ENCODE measurements around the gene TMEM61. TPM values are rescaled to one million over a fixed set of nuclear protein-coding genes. Genes with fewer than 3 reads are reported as not detected.

TMEM61 gene
- total and polyA plus RNA-seq, 2 donors (not counting 1 experiment from before 2014, with no cell fraction given) = not detected

DNA sequence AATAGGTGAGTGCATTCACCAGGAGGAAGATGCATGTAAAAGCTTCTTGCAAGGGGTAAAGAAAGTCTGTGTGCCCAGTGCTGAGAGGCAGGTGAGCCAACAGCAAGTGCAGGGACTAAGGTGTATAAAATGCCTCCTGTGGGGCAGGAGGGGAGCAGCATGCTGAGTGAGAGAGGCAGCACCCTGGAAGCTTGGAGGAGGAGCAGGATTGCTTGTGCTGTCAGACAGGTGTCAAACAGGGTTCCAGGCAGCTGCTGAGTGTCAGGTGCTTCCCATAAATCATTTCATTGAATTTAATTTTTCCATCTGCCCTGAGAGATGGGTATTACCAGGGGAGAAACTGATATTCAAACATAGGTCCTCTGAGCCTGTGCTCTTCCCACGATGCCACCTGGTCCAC, 32.2 kb downstream of the TMEM61 start:
- ATAC-seq (ENCODE audit: low read depth) = no peak
- no peak for DNase-seq
- POLR2A ChIA-PET = no interaction called here
- Mint-ChIP-seq H3K27me3 (peaks cover 28% of the 10 kb centered on the region), H3K9me3 (ENCODE audit: insufficient read depth) (no peaks in the 10 kb centered on the region), H3K27ac (no peak overlapping the region), H3K4me1 (no peaks in the 10 kb centered on the region), H3K4me3 (no peak overlapping the region)
- Histone ChIP-seq H3K4me2 (replicated peaks; ENCODE audit: low read depth, low read length, poor library complexity, severe bottlenecking) (no peak overlapping the region), H3K36me3 (replicated peaks in 1 of 2; ENCODE audit: control extremely low read depth in 1 of 2, control insufficient read depth in 1 of 2, extremely low read depth in 1 of 2, insufficient read depth in 2 of 2, low read length in 1 of 2) (no peaks in the 10 kb centered on the region), H4K20me1 (ENCODE audit: control insufficient read depth, insufficient read depth, low read length, poor library complexity, severe bottlenecking) (no peaks in the 10 kb centered on the region), H3K9me3 (ENCODE audit: control extremely low read depth in 1 of 3, control insufficient read depth in 2 of 3, insufficient read depth in 1 of 3, low read length in 2 of 3) (peaks cover 0 to 11% (median 0%) of the 10 kb centered on the region in 3 donors), H3K9ac (ENCODE audit: low read length) (no peak overlapping the region), H2AFZ (ENCODE audit: insufficient read depth, low read depth, low read length, poor library complexity, severe bottlenecking) (no peak overlapping the region), H3K4me3 (ENCODE audit: control extremely low read depth in 1 of 5, extremely low read depth in 1 of 5, insufficient read depth in 1 of 5, low read depth in 2 of 5, low read length in 4 of 5) (no peak overlapping the region), H3K79me2 (ENCODE audit: control insufficient read depth, insufficient read depth, low read length) (no peaks in the 10 kb centered on the region), H3K4me1 (ENCODE audit: control insufficient read depth in 2 of 2, insufficient read depth in 2 of 2, low read length in 2 of 2) (no peaks in the 10 kb centered on the region), H3K27me3 (replicated peaks in 1 of 4; ENCODE audit: control extremely low read depth in 1 of 4, control insufficient read depth in 3 of 4, insufficient read depth in 4 of 4, low read length in 3 of 4) (no peaks in the 10 kb centered on the region), H3K27ac (ENCODE audit: low read length in 2 of 2) (no peak overlapping the region)
- WGBS (ENCODE audit: insufficient coverage) = 80% methylated on average over 1 of the region's 1 CpG
- TF ChIP-seq EZH2 (IDR thresholded peaks at IDR 0.05; ENCODE audit: borderline replicate concordance, insufficient read depth, low read depth, low read length, poor library complexity, severe bottlenecking) = no peak
- TF ChIP-seq CTCF (IDR thresholded peaks at IDR 0.05) = no peak
- intact Hi-C loops (cut with micrococcal nuclease) = no loop called here
- CTCF ChIA-PET = no interaction called here

GRCh38 chr1:55015123-55015522, 34.7 kb downstream of the TMEM61 start:
- H3K27ac Mint-ChIP-seq = no peak overlapping the region
- Histone ChIP-seq H3K4me1 (ENCODE audit: control insufficient read depth in 2 of 2, insufficient read depth in 2 of 2, low read length in 2 of 2) (no peaks in the 10 kb centered on the region), H3K9ac (ENCODE audit: low read length) (no peak overlapping the region), H3K36me3 (replicated peaks in 1 of 2; ENCODE audit: control extremely low read depth in 1 of 2, control insufficient read depth in 1 of 2, extremely low read depth in 1 of 2, insufficient read depth in 2 of 2, low read length in 1 of 2) (no peaks in the 10 kb centered on the region), H3K27ac (ENCODE audit: low read length in 2 of 2) (no peak overlapping the region), H4K20me1 (ENCODE audit: control insufficient read depth, insufficient read depth, low read length, poor library complexity, severe bottlenecking) (no peaks in the 10 kb centered on the region), H2AFZ (ENCODE audit: insufficient read depth, low read depth, low read length, poor library complexity, severe bottlenecking) (no peak overlapping the region), H3K27me3 (replicated peaks in 1 of 4; ENCODE audit: control extremely low read depth in 1 of 4, control insufficient read depth in 3 of 4, insufficient read depth in 4 of 4, low read length in 3 of 4) (peaks cover 0 to 3% (median 0%) of the 10 kb centered on the region in 4 experiments), H3K79me2 (ENCODE audit: control insufficient read depth, insufficient read depth, low read length) (no peaks in the 10 kb centered on the region), H3K9me3 (ENCODE audit: control extremely low read depth in 1 of 3, control insufficient read depth in 2 of 3, insufficient read depth in 1 of 3, low read length in 2 of 3) (peaks cover 0 to 3% (median 0%) of the 10 kb centered on the region in 3 donors), H3K4me3 (ENCODE audit: control extremely low read depth in 1 of 5, extremely low read depth in 1 of 5, insufficient read depth in 1 of 5, low read depth in 2 of 5, low read length in 4 of 5) (no peak overlapping the region), H3K4me2 (replicated peaks; ENCODE audit: low read depth, low read length, poor library complexity, severe bottlenecking) (no peak overlapping the region)
- intact Hi-C loops (cut with micrococcal nuclease) = no loop called here
- POLR2A ChIA-PET = no interaction called here
- no peak for ATAC-seq (ENCODE audit: low read depth)
- no peaks in the 10 kb centered on the region for H3K4me1 Mint-ChIP-seq
- no peaks in the 10 kb centered on the region for H3K9me3 Mint-ChIP-seq (ENCODE audit: insufficient read depth)
- H3K4me3 Mint-ChIP-seq = no peak overlapping the region
- H3K27me3 Mint-ChIP-seq = peaks cover 26% of the 10 kb centered on the region
- WGBS (ENCODE audit: insufficient coverage) = 100% methylated on average over 4 of the region's 5 CpGs
- CTCF ChIA-PET = no interaction called here
- no peak for DNase-seq
- no peak for TF ChIP-seq CTCF (IDR thresholded peaks at IDR 0.05)
- no peak for TF ChIP-seq EZH2 (IDR thresholded peaks at IDR 0.05; ENCODE audit: borderline replicate concordance, insufficient read depth, low read depth, low read length, poor library complexity, severe bottlenecking)
